HCT116 (cell line): ENCODE measurements around the gene PPP1R14C. TPM values are rescaled to one million over a fixed set of nuclear protein-coding genes. Genes with fewer than 3 reads are reported as not detected.

Experiments used
- ATAC-seq: fragments of 200-7000 bp; cut with Tn5 transposase; 2 replicates; pipeline ENCODE4 v1.9.1; 2020; ENCODE audit warnings: mild to moderate bottlenecking, moderate library complexity
- BruUV-seq: library from RNA; stranded (reverse); fragments of 400-500 nt; replicated peaks from 2 replicates; lab custom pipeline; 2021; lab: Mats Ljungman, UMichigan
- CTCF ChIA-PET: fragments of 300-600 bp; sonication (Branson Sonifier 250); formaldehyde crosslinking; loops from one replicate; lab custom pipeline; 2021; ENCODE audit warnings: antibody characterized with exemption; lab: Charles Lee
- POLR2A ChIA-PET: fragments of 300-600, 350-600 bp; sonication (Branson Sonifier 250); formaldehyde crosslinking; loops from one replicate; lab custom pipeline; 2021; ENCODE audit warnings: antibody characterized with exemption; lab: Charles Lee
- RAD21 ChIA-PET, 2 experiments: fragments of 300-600 bp; sonication (Branson Sonifier 250); formaldehyde crosslinking; loops; one replicate each; lab custom pipeline; 2023; ENCODE audit warnings: low total read pairs in 2 of 2; ENCODE audit not compliant: uncharacterized antibody in 2 of 2, unreplicated experiment in 2 of 2, low non-redundant PET in 1 of 2; lab: Charles Lee
- DNase-seq: peaks from one replicate; pipeline ENCODE4 v3.0.0-alpha.2; 2010; ENCODE audit warnings: low read depth, low spot score
- H2AFZ ChIP-seq: fragments of 200-600 bp; shearing (Covaris generic), sonication (generic); 2 replicates; pipeline ENCODE4 v1.6.1; 2017; ENCODE audit warnings: low read depth, mixed run types, mixed read lengths, antibody characterized with exemption, low read length; ENCODE audit not compliant: poor library complexity, severe bottlenecking
- H3K27ac ChIP-seq: 2 replicates; pipeline ENCODE4 v1.5.1; 2012; ENCODE audit warnings: low read depth, low read length
- H3K27me3 ChIP-seq: fragments of 200-600 bp; sonication (generic); 2 replicates; pipeline ENCODE4 v1.6.1; 2016; ENCODE audit warnings: mixed run types, low read length, mixed read lengths; ENCODE audit not compliant: insufficient read depth
- H3K36me3 ChIP-seq, 2 experiments: fragments of 200-500 bp in 1 of 2; fragments of 200-600 bp in 1 of 2; sonication (Bioruptor generic) in 1 of 2; sonication (generic) in 1 of 2; 2 replicates each; pipeline versions ENCODE4 v1.5.1 to v1.6.1; 2014 to 2016; ENCODE audit warnings: low read length in 2 of 2, inconsistent platforms in 1 of 2, mixed read lengths in 1 of 2, mixed run types in 1 of 2; ENCODE audit not compliant: insufficient read depth in 2 of 2, control insufficient read depth in 1 of 2
- H3K4me1 ChIP-seq, 2 experiments: fragments of 200-600 bp in 1 of 2; sonication (generic) in 1 of 2; 2 replicates each; pipeline versions ENCODE4 v1.5.1 to v1.6.1; 2012 to 2017; ENCODE audit warnings: low read length in 2 of 2, inconsistent platforms in 1 of 2, mild to moderate bottlenecking in 1 of 2, mixed read lengths in 1 of 2, mixed run types in 1 of 2, moderate library complexity in 1 of 2; ENCODE audit not compliant: insufficient read depth in 2 of 2, control insufficient read depth in 1 of 2
- H3K4me2 ChIP-seq: fragments of 200-600 bp; sonication (generic); 2 replicates; pipeline ENCODE4 v1.6.1; 2017; ENCODE audit warnings: mixed run types, low read length, mixed read lengths
- H3K4me3 ChIP-seq, 2 experiments: fragments of 200-600 bp in 1 of 2; sonication (generic) in 1 of 2; replicated peaks in 1 of 2; 2 replicates each; pipeline ENCODE4 v1.5.1; 2011 to 2016; ENCODE audit warnings: low read length in 2 of 2, control low read depth in 1 of 2, low read depth in 1 of 2, mild to moderate bottlenecking in 1 of 2, mixed read lengths in 1 of 2, mixed run types in 1 of 2
- H3K79me2 ChIP-seq: fragments of 200-600 bp; sonication (generic); 2 replicates; pipeline ENCODE4 v1.6.1; 2017; ENCODE audit warnings: mild to moderate bottlenecking, mixed run types, low read length, moderate library complexity, mixed read lengths; ENCODE audit not compliant: insufficient read depth
- H3K9ac ChIP-seq: fragments of 200-600 bp; sonication (generic); 2 replicates; pipeline ENCODE4 v1.6.1; 2016; ENCODE audit warnings: low read length, mixed read lengths
- H3K9me2 ChIP-seq: fragments of 200-600 bp; sonication (generic), shearing (Covaris generic); 2 replicates; pipeline ENCODE4 v1.6.1; 2017; ENCODE audit warnings: mixed run types, mild to moderate bottlenecking, moderate library complexity; ENCODE audit not compliant: insufficient read depth
- H3K9me3 ChIP-seq, 2 experiments: fragments of 200-500 bp in 1 of 2; fragments of 200-600 bp in 1 of 2; sonication (Bioruptor generic) in 1 of 2; sonication (generic) in 1 of 2; 2 replicates each; pipeline ENCODE4 v1.6.1; 2014 to 2017; ENCODE audit warnings: low read length in 2 of 2, mixed read lengths in 2 of 2, inconsistent platforms in 1 of 2, low read depth in 1 of 2, mild to moderate bottlenecking in 1 of 2, mixed run types in 1 of 2, moderate library complexity in 1 of 2; ENCODE audit not compliant: control insufficient read depth in 1 of 2, insufficient read depth in 1 of 2
- H4K20me1 ChIP-seq: fragments of 200-600 bp; sonication (generic), shearing (Covaris generic); 2 replicates; pipeline ENCODE4 v1.6.1; 2017; ENCODE audit warnings: mixed run types, mild to moderate bottlenecking, moderate library complexity; ENCODE audit not compliant: insufficient read depth
- CBX3 ChIP-seq: IDR thresholded peaks from 2 replicates; pipeline ENCODE4 v1.6.1; 2012; ENCODE audit warnings: low read depth
- EGR1 ChIP-seq: IDR thresholded peaks from 2 replicates; pipeline ENCODE4 v1.6.1; 2012; ENCODE audit warnings: low read depth
- EZH2 ChIP-seq: fragments of 200-600 bp; sonication (generic); IDR thresholded peaks from 2 replicates; pipeline ENCODE4 v1.6.1; 2017; ENCODE audit warnings: antibody characterized with exemption, mixed run types
- JUND ChIP-seq: IDR thresholded peaks from 2 replicates; pipeline ENCODE4 v1.6.1; 2012
- POLR2A ChIP-seq: IDR thresholded peaks from 2 replicates; pipeline ENCODE4 v1.7.0; 2011; ENCODE audit warnings: borderline replicate concordance; ENCODE audit not compliant: insufficient read depth, insufficient read length; ENCODE audit errors: extremely low read depth
- YY1 ChIP-seq: IDR thresholded peaks from 2 replicates; pipeline ENCODE4 v1.6.1; 2011; ENCODE audit warnings: low read length, low read depth, moderate library complexity, mild to moderate bottlenecking; ENCODE audit not compliant: insufficient replicate concordance; ENCODE audit errors: extremely low read depth
- ZFX ChIP-seq: fragments of 450-650 bp; IDR thresholded peaks from 2 replicates; pipeline ENCODE4 v1.6.1; 2017
- intact Hi-C: fragments of 100-400 bp; cut with micrococcal nuclease; formaldehyde crosslinking; loops from 2 replicates; pipeline ENCODE4 v1.10.0; 2022
- total RNA-seq: library from RNA; stranded (reverse); gene quantifications from one replicate; pipeline ENCODE4 v1.2.1, GENCODE V29; 2021; ENCODE audit not compliant: unreplicated experiment
- TF ChIP-seq, protein P1 (sequence below): IDR thresholded peaks from 2 replicates; pipeline ENCODE4 v1.6.1; 2011; ENCODE audit warnings: mild to moderate bottlenecking, low read length, moderate library complexity; ENCODE audit not compliant: insufficient replicate concordance; ENCODE audit errors: extremely low read depth
- TF ChIP-seq, protein P2 (sequence below): IDR thresholded peaks from 2 replicates; pipeline ENCODE4 v1.6.1; 2012
- TF ChIP-seq, protein P3 (sequence below): IDR thresholded peaks from 2 replicates; pipeline ENCODE4 v1.6.1; 2012; ENCODE audit warnings: low read depth

Gene PPP1R14C
- total RNA-seq, 1 experiment from 2014 or later = 7.8 TPM

DNA sequence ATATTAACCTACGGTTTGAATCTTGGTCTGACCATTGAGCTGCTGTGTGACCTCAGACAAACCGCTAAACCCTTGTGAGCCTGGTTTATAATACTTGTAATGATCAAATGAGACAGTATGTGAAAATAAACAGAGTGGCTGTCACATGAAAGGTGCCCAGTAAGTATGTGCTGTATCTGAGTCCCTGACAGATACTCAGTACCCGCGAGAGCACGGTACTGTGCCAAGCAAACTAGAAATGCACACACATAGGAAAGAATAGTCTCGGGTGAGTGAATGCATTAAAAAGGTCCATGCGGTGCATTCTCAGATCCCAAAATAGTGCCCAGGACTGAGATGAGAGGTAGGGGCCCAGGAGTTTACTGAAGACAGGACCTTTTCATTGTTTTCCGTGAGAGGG is 93.3 kb downstream of the PPP1R14C start (continued):
- TF ChIP-seq, protein P1, sequence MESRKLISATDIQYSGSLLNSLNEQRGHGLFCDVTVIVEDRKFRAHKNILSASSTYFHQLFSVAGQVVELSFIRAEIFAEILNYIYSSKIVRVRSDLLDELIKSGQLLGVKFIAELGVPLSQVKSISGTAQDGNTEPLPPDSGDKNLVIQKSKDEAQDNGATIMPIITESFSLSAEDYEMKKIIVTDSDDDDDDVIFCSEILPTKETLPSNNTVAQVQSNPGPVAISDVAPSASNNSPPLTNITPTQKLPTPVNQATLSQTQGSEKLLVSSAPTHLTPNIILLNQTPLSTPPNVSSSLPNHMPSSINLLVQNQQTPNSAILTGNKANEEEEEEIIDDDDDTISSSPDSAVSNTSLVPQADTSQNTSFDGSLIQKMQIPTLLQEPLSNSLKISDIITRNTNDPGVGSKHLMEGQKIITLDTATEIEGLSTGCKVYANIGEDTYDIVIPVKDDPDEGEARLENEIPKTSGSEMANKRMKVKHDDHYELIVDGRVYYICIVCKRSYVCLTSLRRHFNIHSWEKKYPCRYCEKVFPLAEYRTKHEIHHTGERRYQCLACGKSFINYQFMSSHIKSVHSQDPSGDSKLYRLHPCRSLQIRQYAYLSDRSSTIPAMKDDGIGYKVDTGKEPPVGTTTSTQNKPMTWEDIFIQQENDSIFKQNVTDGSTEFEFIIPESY = no peak
- TF ChIP-seq EZH2 = no peak

DNA sequence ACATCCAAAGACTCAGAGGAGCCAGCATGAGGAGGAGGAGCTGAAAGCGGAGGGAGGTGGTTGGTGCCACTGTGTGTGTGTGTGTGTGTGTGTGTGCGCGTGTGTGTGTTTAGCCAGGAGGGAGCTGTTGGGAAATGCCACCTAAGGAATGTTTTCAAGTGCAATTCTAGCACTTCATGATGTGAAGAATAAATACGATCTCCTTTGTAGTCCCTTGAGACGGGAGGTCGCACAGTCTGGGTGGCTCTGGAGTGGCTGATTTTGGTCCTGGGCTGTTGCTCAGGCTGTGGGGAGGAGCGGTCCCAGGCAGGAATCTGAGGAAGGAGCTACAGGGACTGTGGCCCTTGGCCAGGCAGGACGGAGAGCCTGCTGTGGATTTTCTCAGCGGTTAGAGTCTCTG is 93.7 kb downstream of the PPP1R14C start:
- no peak overlapping the region for H3K4me3 ChIP-seq
- no peaks in the 10 kb centered on the region for H3K9me3 ChIP-seq
- POLR2A ChIA-PET = no interaction called here
- intact Hi-C loops = no loop called here
- no peaks in the 10 kb centered on the region for H3K9me2 ChIP-seq
- BruUV-seq = no TSS peak
- no peaks in the 10 kb centered on the region for H3K79me2 ChIP-seq
- H3K4me1 ChIP-seq = peaks cover 0 to 17% of the 10 kb centered on the region in 2 experiments; a peak in 2 of 4 replicates
- no peaks in the 10 kb centered on the region for H3K36me3 ChIP-seq
- DNase-seq (no peak), ATAC-seq (no peak)
- no peaks in the 10 kb centered on the region for H4K20me1 ChIP-seq
- H3K4me2 ChIP-seq = no peak overlapping the region
- H2AFZ ChIP-seq = no peak overlapping the region
- TF ChIP-seq, protein P1 = no peak
- no peak for TF ChIP-seq ZFX
- TF ChIP-seq EGR1 = no peak
- TF ChIP-seq YY1 = no peak
- TF ChIP-seq POLR2A = no peak
- TF ChIP-seq JUND = no peak
- no peak for TF ChIP-seq EZH2
- TF ChIP-seq, protein P2, sequence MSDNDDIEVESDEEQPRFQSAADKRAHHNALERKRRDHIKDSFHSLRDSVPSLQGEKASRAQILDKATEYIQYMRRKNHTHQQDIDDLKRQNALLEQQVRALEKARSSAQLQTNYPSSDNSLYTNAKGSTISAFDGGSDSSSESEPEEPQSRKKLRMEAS = no peak
- TF ChIP-seq, protein P3, sequence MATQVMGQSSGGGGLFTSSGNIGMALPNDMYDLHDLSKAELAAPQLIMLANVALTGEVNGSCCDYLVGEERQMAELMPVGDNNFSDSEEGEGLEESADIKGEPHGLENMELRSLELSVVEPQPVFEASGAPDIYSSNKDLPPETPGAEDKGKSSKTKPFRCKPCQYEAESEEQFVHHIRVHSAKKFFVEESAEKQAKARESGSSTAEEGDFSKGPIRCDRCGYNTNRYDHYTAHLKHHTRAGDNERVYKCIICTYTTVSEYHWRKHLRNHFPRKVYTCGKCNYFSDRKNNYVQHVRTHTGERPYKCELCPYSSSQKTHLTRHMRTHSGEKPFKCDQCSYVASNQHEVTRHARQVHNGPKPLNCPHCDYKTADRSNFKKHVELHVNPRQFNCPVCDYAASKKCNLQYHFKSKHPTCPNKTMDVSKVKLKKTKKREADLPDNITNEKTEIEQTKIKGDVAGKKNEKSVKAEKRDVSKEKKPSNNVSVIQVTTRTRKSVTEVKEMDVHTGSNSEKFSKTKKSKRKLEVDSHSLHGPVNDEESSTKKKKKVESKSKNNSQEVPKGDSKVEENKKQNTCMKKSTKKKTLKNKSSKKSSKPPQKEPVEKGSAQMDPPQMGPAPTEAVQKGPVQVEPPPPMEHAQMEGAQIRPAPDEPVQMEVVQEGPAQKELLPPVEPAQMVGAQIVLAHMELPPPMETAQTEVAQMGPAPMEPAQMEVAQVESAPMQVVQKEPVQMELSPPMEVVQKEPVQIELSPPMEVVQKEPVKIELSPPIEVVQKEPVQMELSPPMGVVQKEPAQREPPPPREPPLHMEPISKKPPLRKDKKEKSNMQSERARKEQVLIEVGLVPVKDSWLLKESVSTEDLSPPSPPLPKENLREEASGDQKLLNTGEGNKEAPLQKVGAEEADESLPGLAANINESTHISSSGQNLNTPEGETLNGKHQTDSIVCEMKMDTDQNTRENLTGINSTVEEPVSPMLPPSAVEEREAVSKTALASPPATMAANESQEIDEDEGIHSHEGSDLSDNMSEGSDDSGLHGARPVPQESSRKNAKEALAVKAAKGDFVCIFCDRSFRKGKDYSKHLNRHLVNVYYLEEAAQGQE = no peak
- no peak for TF ChIP-seq CBX3
- TF ChIP-seq, all 23 proteins: peak for 0
- Histone ChIP-seq H3K27me3 (no peaks in the 10 kb centered on the region), H3K9ac (no peak overlapping the region), H3K27ac (no peak overlapping the region)
- RAD21 ChIA-PET = no interaction called here
- CTCF ChIA-PET = no interaction called here
